Measurements from ENCODE around the gene GINS1.

GINS1 gene

GRCh38 chr20:25464501-25465242 lies 57.2 kb downstream of the GINS1 start:
- no peak for TF ChIP-seq CTCF (IDR thresholded peaks at IDR 0.05)
- Histone ChIP-seq H3K9me3 (no peaks in the 10 kb centered on the region), H3K4me1 (ENCODE audit: control insufficient read depth in 1 of 2, insufficient read depth in 1 of 2, low read depth in 1 of 2, low read length in 1 of 2) (no peaks in the 10 kb centered on the region), H3K27me3 (no peaks in the 10 kb centered on the region), H3K27ac (no peak overlapping the region), H3K4me3 (ENCODE audit: low read depth in 1 of 2, low read length in 1 of 2) (no peak overlapping the region), H3K36me3 (no peaks in the 10 kb centered on the region)

- Histone ChIP-seq H3K27me3 (no peaks in the 10 kb centered on the region), H3K4me3 (ENCODE audit: low read depth in 1 of 2, low read length in 1 of 2) (no peak overlapping the region), H3K36me3 (no peaks in the 10 kb centered on the region), H3K9me3 (no peaks in the 10 kb centered on the region), H3K27ac (no peak overlapping the region), H3K4me1 (ENCODE audit: control insufficient read depth in 1 of 2, insufficient read depth in 1 of 2, low read depth in 1 of 2, low read length in 1 of 2) (no peaks in the 10 kb centered on the region)
- no peak for TF ChIP-seq CTCF (IDR thresholded peaks at IDR 0.05)
Observed at GRCh38 chr20:25465243-25466135, 58.0 kb downstream of the GINS1 start.

GRCh38 chr20:25466846-25467245 lies 59.4 kb downstream of the GINS1 start:
- no peaks in the 10 kb centered on the region for H3K4me1 ChIP-seq (ENCODE audit: control insufficient read depth in 1 of 2, insufficient read depth in 1 of 2, low read depth in 1 of 2, low read length in 1 of 2)
- H3K4me3 ChIP-seq (ENCODE audit: low read depth in 1 of 2, low read length in 1 of 2): no peak overlapping the region
- H3K36me3 ChIP-seq: no peaks in the 10 kb centered on the region
- H3K27me3 ChIP-seq: no peaks in the 10 kb centered on the region
- H3K27ac ChIP-seq: no peak overlapping the region
- H3K9me3 ChIP-seq: no peaks in the 10 kb centered on the region
- no peak for TF ChIP-seq CTCF (IDR thresholded peaks at IDR 0.05)

- H3K4me1 ChIP-seq (ENCODE audit: control insufficient read depth in 1 of 2, insufficient read depth in 1 of 2, low read depth in 1 of 2, low read length in 1 of 2): no peaks in the 10 kb centered on the region
- H3K27ac ChIP-seq: no peak overlapping the region
- H3K36me3 ChIP-seq: no peaks in the 10 kb centered on the region
- H3K9me3 ChIP-seq: no peaks in the 10 kb centered on the region
- no peak for TF ChIP-seq CTCF (IDR thresholded peaks at IDR 0.05)
- no peaks in the 10 kb centered on the region for H3K27me3 ChIP-seq
- H3K4me3 ChIP-seq (ENCODE audit: low read depth in 1 of 2, low read length in 1 of 2): no peak overlapping the region
Observed at GRCh38 chr20:25467441-25467840, 60.0 kb downstream of the GINS1 start.

GRCh38 chr20:25468126-25469075 lies 60.9 kb downstream of the GINS1 start:
- Histone ChIP-seq H3K27ac (no peak overlapping the region), H3K36me3 (no peaks in the 10 kb centered on the region), H3K27me3 (no peaks in the 10 kb centered on the region), H3K9me3 (no peaks in the 10 kb centered on the region), H3K4me1 (ENCODE audit: control insufficient read depth in 1 of 2, insufficient read depth in 1 of 2, low read depth in 1 of 2, low read length in 1 of 2) (no peaks in the 10 kb centered on the region), H3K4me3 (ENCODE audit: low read depth in 1 of 2, low read length in 1 of 2) (no peak overlapping the region)
- TF ChIP-seq CTCF (IDR thresholded peaks at IDR 0.05): no peak
